HL-60 (cell line): ENCODE results near the gene FRMPD4.

Source experiments
- DNase-seq, 2 experiments: peaks; one replicate each; pipeline ENCODE4 v3.0.0-alpha.2; 2010 to 2020; ENCODE audit warnings: low read depth in 1 of 2, low spot score in 1 of 2
- H3K27ac ChIP-seq: fragments of 250-450 bp; sonication (Bioruptor Pico); replicated peaks from 2 replicates; pipeline ENCODE4 v1.5.1; 2020; ENCODE audit warnings: mild to moderate bottlenecking, moderate library complexity
- H3K27me3 ChIP-seq: fragments of 250-450 bp; sonication (Bioruptor Pico); 2 replicates; pipeline ENCODE4 v1.5.1; 2021; ENCODE audit warnings: mild to moderate bottlenecking, moderate library complexity; ENCODE audit not compliant: insufficient read depth, poor library complexity, severe bottlenecking
- H3K4me3 ChIP-seq: replicated peaks from 2 replicates; pipeline ENCODE4 v1.5.1; 2011; ENCODE audit warnings: mild to moderate bottlenecking, control low read depth, low read length; ENCODE audit not compliant: insufficient read depth
- GABPA ChIP-seq: IDR thresholded peaks from 2 replicates; pipeline ENCODE4 v1.6.1; 2012; ENCODE audit warnings: low read depth
- POLR2AphosphoS5 ChIP-seq: IDR thresholded peaks from 2 replicates; pipeline ENCODE4 v1.6.1; 2012; ENCODE audit warnings: low read depth
- REST ChIP-seq: IDR thresholded peaks from 2 replicates; pipeline ENCODE4 v1.6.1; 2012; ENCODE audit warnings: low read depth; ENCODE audit not compliant: insufficient replicate concordance
- SPI1 ChIP-seq: IDR thresholded peaks from 2 replicates; pipeline ENCODE4 v1.6.1; 2012; ENCODE audit warnings: low read depth, mild to moderate bottlenecking, borderline replicate concordance
- TF ChIP-seq, protein P1 (sequence below): IDR thresholded peaks from one replicate; pipeline ENCODE4 v1.5.1; 2011; ENCODE audit warnings: low read length, control low read depth, inconsistent platforms; ENCODE audit not compliant: insufficient read depth

FRMPD4 gene

DNA sequence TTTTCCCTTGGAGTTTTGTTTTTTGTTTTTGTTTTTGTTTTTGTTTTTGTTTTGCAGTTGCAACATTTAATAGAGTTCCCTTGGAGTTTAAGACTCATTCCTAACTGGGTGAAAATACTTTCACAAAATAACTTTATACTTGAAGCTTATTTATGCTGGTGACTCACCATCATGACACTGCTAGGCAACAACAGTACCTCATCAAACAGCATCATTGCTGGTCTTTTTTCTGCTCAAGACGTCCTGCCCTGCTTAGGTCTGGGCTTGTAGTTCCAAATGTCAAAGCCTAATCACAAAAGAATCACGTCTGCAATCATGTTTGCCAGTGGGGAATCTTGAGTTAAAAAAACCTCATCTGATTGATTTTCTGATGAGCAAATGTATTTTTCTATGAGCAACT is 547.3 kb downstream of the FRMPD4 start:
- DNase-seq, result no peak
- Histone ChIP-seq H3K27me3 (peaks cover 3% of the 10 kb centered on the region), H3K4me3 (no peak overlapping the region), H3K27ac (no peak overlapping the region)
- TF ChIP-seq, protein P1, sequence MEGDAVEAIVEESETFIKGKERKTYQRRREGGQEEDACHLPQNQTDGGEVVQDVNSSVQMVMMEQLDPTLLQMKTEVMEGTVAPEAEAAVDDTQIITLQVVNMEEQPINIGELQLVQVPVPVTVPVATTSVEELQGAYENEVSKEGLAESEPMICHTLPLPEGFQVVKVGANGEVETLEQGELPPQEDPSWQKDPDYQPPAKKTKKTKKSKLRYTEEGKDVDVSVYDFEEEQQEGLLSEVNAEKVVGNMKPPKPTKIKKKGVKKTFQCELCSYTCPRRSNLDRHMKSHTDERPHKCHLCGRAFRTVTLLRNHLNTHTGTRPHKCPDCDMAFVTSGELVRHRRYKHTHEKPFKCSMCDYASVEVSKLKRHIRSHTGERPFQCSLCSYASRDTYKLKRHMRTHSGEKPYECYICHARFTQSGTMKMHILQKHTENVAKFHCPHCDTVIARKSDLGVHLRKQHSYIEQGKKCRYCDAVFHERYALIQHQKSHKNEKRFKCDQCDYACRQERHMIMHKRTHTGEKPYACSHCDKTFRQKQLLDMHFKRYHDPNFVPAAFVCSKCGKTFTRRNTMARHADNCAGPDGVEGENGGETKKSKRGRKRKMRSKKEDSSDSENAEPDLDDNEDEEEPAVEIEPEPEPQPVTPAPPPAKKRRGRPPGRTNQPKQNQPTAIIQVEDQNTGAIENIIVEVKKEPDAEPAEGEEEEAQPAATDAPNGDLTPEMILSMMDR, result no peak
- no peak for TF ChIP-seq REST
- TF ChIP-seq POLR2AphosphoS5, result no peak
- TF ChIP-seq SPI1, result no peak
- TF ChIP-seq GABPA, result no peak

GRCh38 chrX:12686331-12686730 is 548.1 kb downstream of the FRMPD4 start:
- peaks cover 3% of the 10 kb centered on the region for H3K27me3 ChIP-seq
- H3K4me3 ChIP-seq, result no peak overlapping the region
- TF ChIP-seq, protein P1, result no peak
- TF ChIP-seq GABPA, result no peak
- TF ChIP-seq REST, result no peak
- TF ChIP-seq POLR2AphosphoS5, result no peak
- no peak for TF ChIP-seq SPI1
- no peak overlapping the region for H3K27ac ChIP-seq
- no peak for DNase-seq

GRCh38 chrX:12690646-12691045 is 552.4 kb downstream of the FRMPD4 start:
- H3K4me3 ChIP-seq, result no peak overlapping the region
- no peak for DNase-seq
- TF ChIP-seq SPI1 (no peak), GABPA (no peak)
- no peak overlapping the region for H3K27ac ChIP-seq
- no peaks in the 10 kb centered on the region for H3K27me3 ChIP-seq

GRCh38 chrX:12693754-12694153 is 555.5 kb downstream of the FRMPD4 start:
- no peak overlapping the region for H3K27ac ChIP-seq
- no peaks in the 10 kb centered on the region for H3K27me3 ChIP-seq
- TF ChIP-seq, protein P1, result no peak
- TF ChIP-seq SPI1 (no peak), GABPA (no peak), REST (no peak), POLR2AphosphoS5 (no peak)
- DNase-seq, result no peak
- no peak overlapping the region for H3K4me3 ChIP-seq
